Esophagus squamous epithelium (tissue), 5 donors: ENCODE data around the gene GPR137B. TPM values are rescaled to one million over a fixed set of nuclear protein-coding genes. Genes with fewer than 3 reads are reported as not detected.
"Not testable (repeated sequence)": the region's sequence is repeated elsewhere in the genome, so short reads cannot be mapped to it uniquely, and the experiment has no call there.

Experiments used
- DNase-seq: peaks from one replicate; lab custom pipeline; 2025; lab: John Stamatoyannopoulos, UW
- H3K27ac ChIP-seq, 4 donors: fragments of 200-600 bp; sonication (generic); one replicate each; pipeline ENCODE4 v1.5.1; 2016 to 2019; ENCODE audit warnings: mild to moderate bottlenecking in 1 of 4
- H3K27me3 ChIP-seq, 4 donors: fragments of 200-600 bp; sonication (generic); 1 replicate in 3 of 4; 2 replicates in 1 of 4; pipeline versions ENCODE4 v1.5.1 to v1.6.0; 2017 to 2021; ENCODE audit warnings: antibody characterized with exemption in 1 of 4
- H3K36me3 ChIP-seq, 3 donors: fragments of 200-600 bp; sonication (generic); one replicate each; pipeline ENCODE4 v1.5.1; 2016 to 2019
- H3K4me1 ChIP-seq, 3 donors: fragments of 200-600 bp; sonication (generic); one replicate each; pipeline ENCODE4 v1.5.1; 2017 to 2019
- H3K4me3 ChIP-seq, 4 donors: fragments of 200-600 bp; sonication (generic); 1 replicate in 3 of 4; 2 replicates in 1 of 4; pipeline ENCODE4 v1.5.1; 2016 to 2019; ENCODE audit warnings: mild to moderate bottlenecking in 2 of 4, moderate library complexity in 1 of 4
- H3K9me3 ChIP-seq, 3 donors: fragments of 200-600 bp; sonication (generic); one replicate each; pipeline ENCODE4 v1.5.1; 2016 to 2019
- POLR2A ChIP-seq, 4 donors: fragments of 450-650 bp; IDR thresholded peaks; one replicate each; pipeline ENCODE4 v1.6.1; 2017; ENCODE audit warnings: antibody characterized with exemption in 4 of 4, mild to moderate bottlenecking in 4 of 4, moderate library complexity in 3 of 4
- WGBS, 2 donors: methylation state at CpG; one replicate each; pipeline ENCODE4 v1.1.5; 2018; 5-methylcytosine and 5-hydroxymethylcytosine counted together
- intact Hi-C: fragments of 100-400 bp; cut with DNase I; formaldehyde crosslinking; loops from one replicate; pipeline ENCODE4 v1.15.0; 2022
- total RNA-seq, 4 donors: library from RNA; depleted of rRNA; stranded (reverse); fragments of >200 nt; gene quantifications; one replicate each; pipeline ENCODE4 v1.1.0, GENCODE V29; 2016
- TF ChIP-seq, protein P1 (sequence below), 6 experiments: fragments of 450-650 bp in 4 of 6; fragments of 200-600 bp in 2 of 6; sonication (generic) in 2 of 6; IDR thresholded peaks; one replicate each; pipeline ENCODE4 v1.5.1; 2016 to 2019; ENCODE audit warnings: antibody characterized with exemption in 6 of 6, mild to moderate bottlenecking in 4 of 6, moderate library complexity in 4 of 6
- donor health status: DM: yes; HTN: yes; CAD: no.

The GPR137B gene
- total RNA-seq, 4 donors from 2014 or later: 3.6 to 16.0 (median 7.4) TPM

GRCh38 chr1:236155399-236155767, 13.0 kb downstream of the GPR137B start:
- H3K4me3 ChIP-seq: no peak overlapping the region
- H3K27ac ChIP-seq: no peak overlapping the region
- H3K27me3 ChIP-seq: no peaks in the 10 kb centered on the region
- no peaks in the 10 kb centered on the region for H3K9me3 ChIP-seq
- no peaks in the 10 kb centered on the region for H3K36me3 ChIP-seq
- DNase-seq: no peak
- TF ChIP-seq, protein P1, sequence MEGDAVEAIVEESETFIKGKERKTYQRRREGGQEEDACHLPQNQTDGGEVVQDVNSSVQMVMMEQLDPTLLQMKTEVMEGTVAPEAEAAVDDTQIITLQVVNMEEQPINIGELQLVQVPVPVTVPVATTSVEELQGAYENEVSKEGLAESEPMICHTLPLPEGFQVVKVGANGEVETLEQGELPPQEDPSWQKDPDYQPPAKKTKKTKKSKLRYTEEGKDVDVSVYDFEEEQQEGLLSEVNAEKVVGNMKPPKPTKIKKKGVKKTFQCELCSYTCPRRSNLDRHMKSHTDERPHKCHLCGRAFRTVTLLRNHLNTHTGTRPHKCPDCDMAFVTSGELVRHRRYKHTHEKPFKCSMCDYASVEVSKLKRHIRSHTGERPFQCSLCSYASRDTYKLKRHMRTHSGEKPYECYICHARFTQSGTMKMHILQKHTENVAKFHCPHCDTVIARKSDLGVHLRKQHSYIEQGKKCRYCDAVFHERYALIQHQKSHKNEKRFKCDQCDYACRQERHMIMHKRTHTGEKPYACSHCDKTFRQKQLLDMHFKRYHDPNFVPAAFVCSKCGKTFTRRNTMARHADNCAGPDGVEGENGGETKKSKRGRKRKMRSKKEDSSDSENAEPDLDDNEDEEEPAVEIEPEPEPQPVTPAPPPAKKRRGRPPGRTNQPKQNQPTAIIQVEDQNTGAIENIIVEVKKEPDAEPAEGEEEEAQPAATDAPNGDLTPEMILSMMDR (IDR thresholded peaks at IDR 0.05): no peak
- WGBS, 2 donors: 84 to 94% methylated on average over 6 to 7 of the region's 11 CpGs
- peaks cover 0 to 3% (median 0%) of the 10 kb centered on the region in 3 donors for H3K4me1 ChIP-seq
- intact Hi-C loops: no loop called here

DNA sequence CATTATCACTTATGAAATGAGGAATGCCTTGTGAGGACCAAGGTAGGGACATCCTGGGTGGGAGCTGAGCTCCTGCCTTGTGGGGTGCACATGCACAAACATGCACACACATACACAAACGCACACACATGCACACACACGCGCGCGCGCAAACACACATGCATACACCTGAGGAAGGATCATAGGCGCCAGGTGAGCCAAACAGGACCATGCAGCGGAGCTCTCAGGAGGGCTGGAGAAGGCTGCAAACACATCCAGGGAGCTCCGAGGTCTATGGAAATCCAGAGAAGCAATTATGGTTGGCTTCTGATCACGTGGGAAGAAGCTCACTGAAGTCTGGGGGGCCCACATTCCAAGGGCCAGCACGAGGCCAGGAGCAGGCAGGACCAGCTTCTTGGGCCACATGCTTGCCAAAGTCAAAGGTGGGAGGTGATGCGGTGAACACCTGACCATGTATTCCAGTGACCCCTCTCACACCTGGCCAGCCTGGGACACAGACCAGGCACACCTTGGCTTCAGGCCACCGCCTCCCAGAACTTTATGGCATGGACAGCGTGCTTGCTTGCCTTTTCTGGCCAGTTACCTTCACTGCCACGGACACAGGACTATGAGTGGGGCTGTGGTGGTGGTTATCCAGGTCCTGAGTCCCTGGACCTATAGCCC, 13.6 kb downstream of the GPR137B start:
- Histone ChIP-seq H3K9me3 (peaks cover 0 to 1% (median under 1%) of the 10 kb centered on the region in 3 donors), H3K27me3 (no peaks in the 10 kb centered on the region), H3K4me3 (no peak overlapping the region), H3K27ac (peak overlapping the region in 1 of 4 donors; percentile 22), H3K4me1 (no peaks in the 10 kb centered on the region), H3K36me3 (no peaks in the 10 kb centered on the region)
- intact Hi-C loops: no loop called here
- WGBS, 2 donors: 84 to 88% methylated on average over 11 to 12 of the region's 15 CpGs
- no peak for TF ChIP-seq POLR2A (IDR thresholded peaks at IDR 0.05)
- TF ChIP-seq, protein P1 (IDR thresholded peaks at IDR 0.05): no peak
- no peak for DNase-seq

- peak; percentile 17 for DNase-seq
- Histone ChIP-seq H3K4me3 (no peak overlapping the region), H3K9me3 (peaks cover 0 to 8% (median 8%) of the 10 kb centered on the region in 3 donors), H3K4me1 (no peaks in the 10 kb centered on the region), H3K27ac (peak overlapping the region in 1 of 4 donors; percentile 22), H3K36me3 (no peaks in the 10 kb centered on the region), H3K27me3 (no peaks in the 10 kb centered on the region)
- TF ChIP-seq, protein P1 (IDR thresholded peaks at IDR 0.05): no peak
- TF ChIP-seq POLR2A (IDR thresholded peaks at IDR 0.05): no peak
- intact Hi-C loops: no loop called here
- 56 to 82% methylated on average over 9 to 15 of the region's 18 CpGs for WGBS, 2 donors
Measured at GRCh38 chr1:236156512-236157208, 14.3 kb downstream of the GPR137B start.

GRCh38 chr1:236158072-236158471, 15.7 kb downstream of the GPR137B start:
- intact Hi-C loops, H3K4me3 ChIP-seq, H3K27me3 ChIP-seq, DNase-seq, H3K36me3 ChIP-seq, H3K4me1 ChIP-seq, H3K27ac ChIP-seq: not testable (repeated sequence)
- H3K9me3 ChIP-seq: peaks cover 0 to 18% (median 12%) of the 10 kb centered on the region in 3 donors
- WGBS, 2 donors: 89 to 90% methylated on average over 9 of the region's 9 CpGs

DNA sequence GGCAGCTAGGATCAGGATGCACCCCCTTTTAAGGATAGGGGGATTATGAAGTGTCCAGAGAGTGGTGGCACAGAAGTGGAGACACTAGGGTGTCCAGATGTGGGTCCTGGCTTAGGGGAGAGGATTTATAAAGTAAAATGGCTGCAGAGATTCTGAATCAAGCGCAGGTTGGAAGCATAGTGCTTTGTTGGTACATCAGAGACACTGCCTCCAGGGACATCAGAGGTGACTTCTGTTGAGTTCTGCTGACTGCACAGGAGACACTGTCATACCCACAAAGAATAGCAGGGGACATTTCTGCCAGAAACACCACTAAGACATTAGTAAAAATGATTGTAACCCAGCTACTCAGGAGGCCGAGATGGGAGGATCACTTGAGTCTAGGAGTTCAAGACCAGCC, 16.4 kb downstream of the GPR137B start:
- peaks cover 0 to 18% (median 12%) of the 10 kb centered on the region in 3 donors for H3K9me3 ChIP-seq
- 75 to 93% methylated on average over 2 of the region's 2 CpGs for WGBS, 2 donors
- intact Hi-C loops: no loop called here
- H3K36me3 ChIP-seq: no peaks in the 10 kb centered on the region
- H3K27me3 ChIP-seq: no peaks in the 10 kb centered on the region
- no peak overlapping the region for H3K4me3 ChIP-seq
- no peak overlapping the region for H3K27ac ChIP-seq
- DNase-seq: no peak
- TF ChIP-seq, protein P1 (IDR thresholded peaks at IDR 0.05): no peak
- TF ChIP-seq POLR2A (IDR thresholded peaks at IDR 0.05): no peak
- no peaks in the 10 kb centered on the region for H3K4me1 ChIP-seq
